ENCODE data around the gene SLC44A5. TPM values are rescaled to one million over a fixed set of nuclear protein-coding genes. Genes with fewer than 3 reads are reported as not detected.

SLC44A5 gene
- total and polyA plus RNA-seq, 2 donors (not counting 1 experiment from before 2014, with no cell fraction given): 2.8 to 4.2 TPM

DNA sequence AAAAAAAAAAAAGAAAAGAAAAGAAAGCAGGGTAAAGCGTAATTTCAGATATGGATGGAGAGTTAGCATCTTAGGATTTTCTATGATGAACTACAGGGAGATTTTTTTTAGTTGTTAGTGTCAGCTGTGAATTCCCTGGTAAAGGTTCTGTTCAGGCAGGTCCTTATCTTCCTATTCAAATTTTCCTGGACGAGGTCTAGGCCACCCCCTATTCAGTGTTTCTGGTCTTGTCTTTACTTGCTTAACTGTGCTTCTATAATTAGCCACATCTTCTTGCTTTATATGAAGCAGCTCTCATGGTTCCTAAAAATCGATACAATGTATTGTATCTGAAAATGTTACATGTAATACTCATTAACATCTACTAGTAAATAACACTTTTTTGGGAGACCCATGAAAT, 318.9 kb downstream of the SLC44A5 start:
- H3K27me3 Mint-ChIP-seq: peaks cover 6% of the 10 kb centered on the region
- Histone ChIP-seq H3K4me1 (ENCODE audit: control insufficient read depth in 2 of 2, insufficient read depth in 2 of 2, low read length in 2 of 2) (no peaks in the 10 kb centered on the region), H3K27me3 (replicated peaks in 1 of 4; ENCODE audit: control extremely low read depth in 1 of 4, control insufficient read depth in 3 of 4, insufficient read depth in 4 of 4, low read length in 3 of 4) (no peaks in the 10 kb centered on the region), H2AFZ (ENCODE audit: insufficient read depth, low read depth, low read length, poor library complexity, severe bottlenecking) (no peak overlapping the region), H4K20me1 (ENCODE audit: control insufficient read depth, insufficient read depth, low read length, poor library complexity, severe bottlenecking) (no peaks in the 10 kb centered on the region), H3K79me2 (ENCODE audit: control insufficient read depth, insufficient read depth, low read length) (no peaks in the 10 kb centered on the region), H3K9me3 (ENCODE audit: control extremely low read depth in 1 of 3, control insufficient read depth in 2 of 3, insufficient read depth in 1 of 3, low read length in 2 of 3) (no peaks in the 10 kb centered on the region), H3K4me2 (replicated peaks; ENCODE audit: low read depth, low read length, poor library complexity, severe bottlenecking) (no peak overlapping the region), H3K4me3 (ENCODE audit: control extremely low read depth in 1 of 5, extremely low read depth in 1 of 5, insufficient read depth in 1 of 5, low read depth in 2 of 5, low read length in 4 of 5) (no peak overlapping the region), H3K9ac (ENCODE audit: low read length) (no peak overlapping the region), H3K27ac (ENCODE audit: low read length in 2 of 2) (no peak overlapping the region), H3K36me3 (replicated peaks in 1 of 2; ENCODE audit: control extremely low read depth in 1 of 2, control insufficient read depth in 1 of 2, extremely low read depth in 1 of 2, insufficient read depth in 2 of 2, low read length in 1 of 2) (no peaks in the 10 kb centered on the region)
- CTCF ChIA-PET: no interaction called here
- H3K9me3 Mint-ChIP-seq (ENCODE audit: insufficient read depth): peaks cover 5% of the 10 kb centered on the region
- TF ChIP-seq EZH2 (IDR thresholded peaks at IDR 0.05; ENCODE audit: borderline replicate concordance, insufficient read depth, low read depth, low read length, poor library complexity, severe bottlenecking): no peak
- TF ChIP-seq, protein P1, sequence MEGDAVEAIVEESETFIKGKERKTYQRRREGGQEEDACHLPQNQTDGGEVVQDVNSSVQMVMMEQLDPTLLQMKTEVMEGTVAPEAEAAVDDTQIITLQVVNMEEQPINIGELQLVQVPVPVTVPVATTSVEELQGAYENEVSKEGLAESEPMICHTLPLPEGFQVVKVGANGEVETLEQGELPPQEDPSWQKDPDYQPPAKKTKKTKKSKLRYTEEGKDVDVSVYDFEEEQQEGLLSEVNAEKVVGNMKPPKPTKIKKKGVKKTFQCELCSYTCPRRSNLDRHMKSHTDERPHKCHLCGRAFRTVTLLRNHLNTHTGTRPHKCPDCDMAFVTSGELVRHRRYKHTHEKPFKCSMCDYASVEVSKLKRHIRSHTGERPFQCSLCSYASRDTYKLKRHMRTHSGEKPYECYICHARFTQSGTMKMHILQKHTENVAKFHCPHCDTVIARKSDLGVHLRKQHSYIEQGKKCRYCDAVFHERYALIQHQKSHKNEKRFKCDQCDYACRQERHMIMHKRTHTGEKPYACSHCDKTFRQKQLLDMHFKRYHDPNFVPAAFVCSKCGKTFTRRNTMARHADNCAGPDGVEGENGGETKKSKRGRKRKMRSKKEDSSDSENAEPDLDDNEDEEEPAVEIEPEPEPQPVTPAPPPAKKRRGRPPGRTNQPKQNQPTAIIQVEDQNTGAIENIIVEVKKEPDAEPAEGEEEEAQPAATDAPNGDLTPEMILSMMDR (IDR thresholded peaks at IDR 0.05): no peak
- intact Hi-C loops (cut with micrococcal nuclease): no loop called here
- no peak overlapping the region for H3K27ac Mint-ChIP-seq
- DNase-seq (no peak), ATAC-seq (ENCODE audit: low read depth) (no peak)
- WGBS (ENCODE audit: insufficient coverage): no CpG with 5 or more reads among the region's 3 CpGs
- H3K4me1 Mint-ChIP-seq: no peaks in the 10 kb centered on the region
- H3K4me3 Mint-ChIP-seq: no peak overlapping the region
- POLR2A ChIA-PET: no interaction called here

DNA sequence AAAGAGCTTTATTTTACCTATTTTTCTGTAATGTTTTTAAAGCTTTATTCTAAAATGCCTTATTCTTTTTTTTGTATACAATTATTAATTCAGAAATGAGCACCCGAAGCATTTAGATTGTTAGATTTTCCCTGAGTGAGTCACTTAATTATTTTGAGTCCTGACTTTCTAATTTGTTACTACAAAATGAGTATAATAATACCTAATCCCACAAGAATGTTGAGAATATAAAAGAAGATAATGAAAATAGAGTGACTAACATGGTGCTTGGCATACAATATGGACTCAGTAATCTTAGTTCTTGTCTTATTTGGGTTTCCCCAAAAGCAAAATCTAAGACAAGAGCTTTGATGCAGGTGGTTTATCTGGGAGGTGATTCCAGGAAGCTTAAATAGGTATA, 334.5 kb downstream of the SLC44A5 start:
- H3K4me2 ChIP-seq (replicated peaks; ENCODE audit: low read depth, low read length, poor library complexity, severe bottlenecking): no peak overlapping the region
- no peak overlapping the region for H3K27ac ChIP-seq (ENCODE audit: low read length in 2 of 2)
- no peaks in the 10 kb centered on the region for H4K20me1 ChIP-seq (ENCODE audit: control insufficient read depth, insufficient read depth, low read length, poor library complexity, severe bottlenecking)
- H3K79me2 ChIP-seq (ENCODE audit: control insufficient read depth, insufficient read depth, low read length): no peaks in the 10 kb centered on the region
- no CpG with 5 or more reads among the region's 1 CpG for WGBS (ENCODE audit: insufficient coverage)
- H3K4me3 ChIP-seq (ENCODE audit: control extremely low read depth in 1 of 5, extremely low read depth in 1 of 5, insufficient read depth in 1 of 5, low read depth in 2 of 5, low read length in 4 of 5): no peak overlapping the region
- no peaks in the 10 kb centered on the region for H3K4me1 ChIP-seq (ENCODE audit: control insufficient read depth in 2 of 2, insufficient read depth in 2 of 2, low read length in 2 of 2)
- H3K36me3 ChIP-seq (replicated peaks in 1 of 2; ENCODE audit: control extremely low read depth in 1 of 2, control insufficient read depth in 1 of 2, extremely low read depth in 1 of 2, insufficient read depth in 2 of 2, low read length in 1 of 2): no peaks in the 10 kb centered on the region
- ATAC-seq (ENCODE audit: low read depth) (no peak), DNase-seq (no peak)
- no peaks in the 10 kb centered on the region for H3K4me1 Mint-ChIP-seq
- intact Hi-C loops (cut with micrococcal nuclease): no loop called here
- no peak overlapping the region for H3K4me3 Mint-ChIP-seq
- H3K9me3 Mint-ChIP-seq (ENCODE audit: insufficient read depth): no peaks in the 10 kb centered on the region
- peaks cover 0 to 1% (median 0%) of the 10 kb centered on the region in 3 donors for H3K9me3 ChIP-seq (ENCODE audit: control extremely low read depth in 1 of 3, control insufficient read depth in 2 of 3, insufficient read depth in 1 of 3, low read length in 2 of 3)
- no peaks in the 10 kb centered on the region for H3K27me3 ChIP-seq (replicated peaks in 1 of 4; ENCODE audit: control extremely low read depth in 1 of 4, control insufficient read depth in 3 of 4, insufficient read depth in 4 of 4, low read length in 3 of 4)
- H3K9ac ChIP-seq (ENCODE audit: low read length): no peak overlapping the region
- POLR2A ChIA-PET: no interaction called here
- H3K27ac Mint-ChIP-seq: no peak overlapping the region
- no peaks in the 10 kb centered on the region for H3K27me3 Mint-ChIP-seq
- CTCF ChIA-PET: interaction anchor here (1.1 to 4.0 kb wide), 2 partner anchors 10 to 44 kb away, joined by 3 to 22 read pairs; no protein-coding TSS in a partner anchor
- TF ChIP-seq, protein P1 (IDR thresholded peaks at IDR 0.05): no peak
- no peak for TF ChIP-seq EZH2 (IDR thresholded peaks at IDR 0.05; ENCODE audit: borderline replicate concordance, insufficient read depth, low read depth, low read length, poor library complexity, severe bottlenecking)
- no peak overlapping the region for H2AFZ ChIP-seq (ENCODE audit: insufficient read depth, low read depth, low read length, poor library complexity, severe bottlenecking)
